A673 (cell line): Measurements from ENCODE around the gene DTWD2.

ENCODE experiments used
- CTCF ChIP-seq: fragments of 300-800, 200-600 bp; sonication (generic); conservative IDR thresholded peaks from 2 replicates; pipeline ENCODE4 v1.5.1; 2017; ENCODE audit warnings: low read depth, mild to moderate bottlenecking, antibody characterized with exemption, low read length, moderate library complexity, mixed read lengths
- EZH2 ChIP-seq: fragments of 200-600 bp; sonication (generic); IDR thresholded peaks from 2 replicates; pipeline ENCODE4 v1.6.1; 2017; ENCODE audit warnings: borderline replicate concordance, low read depth, mild to moderate bottlenecking, mixed read lengths, antibody characterized with exemption, low read length; ENCODE audit not compliant: poor library complexity, severe bottlenecking

DNA sequence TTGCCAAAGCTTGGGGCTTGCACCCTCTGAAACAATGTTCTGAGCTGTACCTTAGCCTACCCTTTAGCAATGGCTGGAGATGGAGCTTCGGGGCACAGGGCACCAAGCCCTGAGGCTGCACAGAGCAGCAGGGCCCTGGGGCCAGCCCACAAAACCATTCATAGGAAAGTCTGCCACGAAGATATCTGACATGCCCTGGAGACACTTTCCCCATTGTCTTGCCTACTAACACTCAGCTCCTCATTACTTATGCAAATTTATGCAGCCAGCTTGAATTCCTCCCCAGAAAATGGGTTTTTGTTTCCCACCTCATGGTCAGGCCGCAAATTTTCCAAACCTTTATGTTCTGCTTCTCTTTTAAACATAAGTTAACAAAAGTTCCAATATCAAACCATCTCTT, 105.7 kb downstream of the DTWD2 start:
- no peak for TF ChIP-seq CTCF
- no peak for TF ChIP-seq EZH2
